Ectodermal cell (in vitro differentiated cells): ENCODE measurements around the gene ANKIB1. TPM values are rescaled to one million over a fixed set of nuclear protein-coding genes. Genes with fewer than 3 reads are reported as not detected.

Source experiments
- H3K27ac ChIP-seq: 2 replicates; pipeline ENCODE4 v1.7.0; 2013; ENCODE audit warnings: mild to moderate bottlenecking, low read depth, low read length; ENCODE audit not compliant: insufficient read depth, poor library complexity, severe bottlenecking
- H3K27me3 ChIP-seq: 2 replicates; pipeline ENCODE4 v1.7.0; 2013; ENCODE audit warnings: mild to moderate bottlenecking, low read length; ENCODE audit not compliant: insufficient read depth, control insufficient read depth, poor library complexity, severe bottlenecking
- H3K36me3 ChIP-seq: one replicate; pipeline ENCODE4 v1.7.0; 2013; ENCODE audit warnings: low read length; ENCODE audit not compliant: control insufficient read depth, insufficient read depth
- H3K4me1 ChIP-seq: one replicate; pipeline ENCODE4 v1.7.0; 2013; ENCODE audit warnings: low read length; ENCODE audit not compliant: control insufficient read depth, insufficient read depth
- H3K4me3 ChIP-seq: 2 replicates; pipeline ENCODE4 v1.7.0; 2013; ENCODE audit warnings: low read depth, low read length, control low read depth; ENCODE audit not compliant: insufficient read depth
- H3K9me3 ChIP-seq: 2 replicates; pipeline ENCODE4 v1.7.0; 2013; ENCODE audit warnings: mild to moderate bottlenecking, low read length, moderate library complexity; ENCODE audit not compliant: control insufficient read depth
- WGBS, 2 experiments: methylation state at CpG; one replicate each; pipeline ENCODE4 v1.1.7; 2013; ENCODE audit warnings: missing lambda C conversion rate in 2 of 2; 5-methylcytosine and 5-hydroxymethylcytosine counted together
- polyA plus RNA-seq, 4 experiments: library from polyadenylated mRNA; stranded (reverse); fragments of 50-300 nt; gene quantifications; one replicate each; pipeline ENCODE4 v1.2.3, GENCODE V29; 2013

ANKIB1 gene
- 27.8 TPM for polyA plus RNA-seq (2013, experiment 1 of 4)
- 30.7 TPM for polyA plus RNA-seq (2013, experiment 2 of 4)
- 23.7 TPM for polyA plus RNA-seq (2013, experiment 3 of 4)
- polyA plus RNA-seq (2013, experiment 4 of 4), result 26.1 TPM

DNA sequence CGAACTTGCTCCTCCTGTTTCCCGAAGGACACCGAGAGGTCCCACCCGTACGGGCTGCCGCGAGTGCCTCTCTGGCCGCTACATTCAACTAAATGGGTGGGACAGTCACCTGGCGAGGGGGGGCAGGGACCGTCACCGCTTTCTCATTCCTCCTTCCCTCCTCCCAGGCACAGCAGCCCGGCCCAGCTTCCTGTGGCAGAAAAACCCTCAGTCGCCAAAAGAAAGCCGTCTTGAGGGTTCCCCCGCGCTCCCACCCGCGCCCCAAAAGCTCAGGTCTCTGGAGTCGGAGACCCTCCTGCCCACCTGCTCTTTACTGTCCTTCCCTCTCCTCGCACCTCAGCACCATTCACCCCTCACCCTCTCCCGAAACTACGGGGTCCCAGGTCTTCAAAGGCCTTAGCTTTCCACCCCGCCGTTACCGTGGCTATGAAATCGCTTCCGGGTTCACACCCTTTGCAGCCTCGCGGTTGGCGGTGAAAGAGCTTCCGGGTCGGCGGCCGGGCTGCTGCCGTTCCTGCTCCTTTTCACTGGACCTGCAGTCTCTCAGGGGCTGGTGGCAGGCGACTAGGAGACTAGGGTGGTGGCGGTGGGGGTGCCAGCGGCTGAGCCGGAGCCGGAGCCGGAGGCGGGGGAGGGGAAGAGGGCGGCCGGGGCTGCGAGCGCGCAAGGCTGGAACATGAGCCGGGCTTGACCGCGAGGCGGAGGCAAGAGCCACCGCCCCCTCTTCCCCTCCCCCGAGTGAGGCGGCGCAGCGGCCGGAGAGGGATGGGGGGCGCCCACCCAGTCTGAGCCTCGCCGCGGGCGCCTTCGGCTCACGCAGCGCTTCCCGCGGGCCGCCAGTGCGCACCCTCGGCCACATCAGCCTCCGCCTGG, at the start of gene ANKIB1, which contains the start of gene KRIT1:
ANKIB1 (plus strand) TSS at position 488 of the 873 bp plus-strand sequence. CDS start 49,005 bp downstream, outside the sequence.
KRIT1 (minus strand) TSS at position 428 of the 873 bp plus-strand sequence. CDS start 3,779 bp downstream, outside the sequence.
- H3K4me3 ChIP-seq, result peak within 1 kb of the TSS; percentile 80
- no peaks in the 10 kb centered on the region for H3K27me3 ChIP-seq
- WGBS, 2 experiments, result 0% methylated on average over 71 of the region's 71 CpGs
- H3K4me1 ChIP-seq, result peaks cover 12% of the 10 kb centered on the region
- H3K27ac ChIP-seq, result peak within 1 kb of the TSS; percentile 84
- no peaks in the 10 kb centered on the region for H3K9me3 ChIP-seq
- no peaks in the 10 kb centered on the region for H3K36me3 ChIP-seq

DNA sequence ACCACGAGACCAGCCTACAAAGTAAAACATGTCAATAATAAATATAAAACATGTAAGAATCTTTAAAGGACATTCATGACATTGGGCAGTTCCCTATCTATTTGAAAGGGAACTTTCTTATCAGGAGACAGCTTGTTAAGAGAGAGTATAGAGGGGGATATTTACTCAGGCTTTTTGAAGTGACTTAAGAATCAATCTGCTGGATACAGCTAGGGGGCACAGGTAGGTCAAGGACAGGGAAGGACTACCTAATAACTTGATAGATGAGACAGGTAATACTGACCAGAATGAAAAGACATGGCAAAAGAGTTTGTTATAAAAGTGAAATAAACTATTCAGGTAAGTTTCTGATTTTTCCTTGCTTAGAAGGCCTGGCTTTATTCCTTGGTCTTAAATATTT, 45.0 kb upstream of the ANKIB1 start:
- H3K27me3 ChIP-seq, result no peaks in the 10 kb centered on the region
- H3K27ac ChIP-seq, result no peak overlapping the region
- peaks cover 17% of the 10 kb centered on the region for H3K36me3 ChIP-seq
- no peak overlapping the region for H3K4me3 ChIP-seq
- H3K9me3 ChIP-seq, result no peaks in the 10 kb centered on the region
- no peaks in the 10 kb centered on the region for H3K4me1 ChIP-seq
- 100% methylated on average over 1 of the region's 1 CpG; no CpG with 5 or more reads in 1 of the 2 experiments for WGBS, 2 experiments

DNA sequence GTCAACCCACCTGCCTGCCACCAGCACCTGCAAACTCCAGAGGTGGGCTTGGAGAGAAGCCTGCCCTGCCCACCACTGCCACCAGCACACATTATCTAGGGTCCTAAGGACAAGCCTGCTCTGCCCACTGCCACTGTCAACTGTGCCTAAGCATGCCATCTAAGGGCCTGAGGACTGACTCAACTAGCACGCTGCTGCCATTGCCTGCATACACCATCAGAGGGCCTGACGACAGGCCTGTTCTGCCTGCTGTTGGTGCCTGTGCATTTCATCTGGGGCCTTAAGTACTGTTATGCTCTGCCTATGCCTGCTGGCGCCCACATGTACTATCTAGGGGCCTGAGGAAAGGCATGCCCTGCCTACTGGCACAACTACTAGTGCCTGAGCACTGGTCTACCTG, 39.8 kb upstream of the ANKIB1 start:
- Histone ChIP-seq H3K27me3 (no peaks in the 10 kb centered on the region), H3K36me3 (peaks cover 16% of the 10 kb centered on the region), H3K4me3 (no peak overlapping the region), H3K27ac (no peak overlapping the region), H3K4me1 (no peaks in the 10 kb centered on the region), H3K9me3 (no peaks in the 10 kb centered on the region)
- 90 to 91% methylated on average over 3 of the region's 3 CpGs for WGBS, 2 experiments

- no peaks in the 10 kb centered on the region for H3K27me3 ChIP-seq
- no peak overlapping the region for H3K27ac ChIP-seq
- no peak overlapping the region for H3K4me3 ChIP-seq
- 90% methylated on average over 1 of the region's 1 CpG; no CpG with 5 or more reads in 1 of the 2 experiments for WGBS, 2 experiments
- H3K4me1 ChIP-seq, result no peaks in the 10 kb centered on the region
- no peaks in the 10 kb centered on the region for H3K9me3 ChIP-seq
- peaks cover 20% of the 10 kb centered on the region for H3K36me3 ChIP-seq
Measured at GRCh38 chr7:92206672-92207071, 39.1 kb upstream of the ANKIB1 start.

GRCh38 chr7:92221766-92222165, 24.0 kb upstream of the ANKIB1 start:
- Histone ChIP-seq H3K36me3 (peaks cover 17% of the 10 kb centered on the region), H3K27ac (no peak overlapping the region), H3K9me3 (no peaks in the 10 kb centered on the region), H3K4me3 (no peak overlapping the region), H3K27me3 (no peaks in the 10 kb centered on the region), H3K4me1 (no peaks in the 10 kb centered on the region)
- WGBS, 2 experiments, result 94 to 100% methylated on average over 3 of the region's 3 CpGs

- Histone ChIP-seq H3K4me1 (no peaks in the 10 kb centered on the region), H3K36me3 (peaks cover 14% of the 10 kb centered on the region), H3K27me3 (no peaks in the 10 kb centered on the region), H3K27ac (no peak overlapping the region), H3K9me3 (no peaks in the 10 kb centered on the region), H3K4me3 (no peak overlapping the region)
- WGBS, 2 experiments, result 84 to 92% methylated on average over 3 to 4 of the region's 4 CpGs
Measured at GRCh38 chr7:92226981-92227380, 18.8 kb upstream of the ANKIB1 start.

GRCh38 chr7:92228100-92228499, 17.7 kb upstream of the ANKIB1 start:
- WGBS, 2 experiments, result 92 to 97% methylated on average over 2 of the region's 2 CpGs
- Histone ChIP-seq H3K27me3 (no peaks in the 10 kb centered on the region), H3K27ac (no peak overlapping the region)

DNA sequence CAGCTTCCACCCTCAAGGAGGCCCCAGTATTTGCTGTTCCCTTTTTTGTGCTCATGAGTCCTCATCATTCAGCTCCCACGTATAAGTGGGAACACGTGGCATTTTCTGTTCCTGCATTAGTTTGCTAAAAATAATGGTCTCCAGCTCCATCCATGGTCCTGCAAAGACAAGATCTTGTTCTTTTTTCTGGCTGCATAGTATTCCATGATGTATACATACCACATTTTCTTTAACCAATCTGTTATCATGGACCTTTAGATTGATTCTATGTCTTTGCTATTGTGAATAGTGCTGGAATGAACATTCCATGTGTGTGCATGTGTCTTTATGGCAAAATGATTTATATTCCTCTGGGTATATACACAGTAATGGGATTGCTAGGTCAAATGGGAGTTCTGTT, 17.0 kb upstream of the ANKIB1 start:
- H3K4me1 ChIP-seq, result no peaks in the 10 kb centered on the region
- H3K9me3 ChIP-seq, result no peaks in the 10 kb centered on the region
- H3K27me3 ChIP-seq, result no peaks in the 10 kb centered on the region
- 94 to 97% methylated on average over 2 of the region's 2 CpGs for WGBS, 2 experiments
- H3K27ac ChIP-seq, result no peak overlapping the region
- peaks cover 21% of the 10 kb centered on the region for H3K36me3 ChIP-seq
- H3K4me3 ChIP-seq, result no peak overlapping the region

More at GRCh38 chr7:92228100-92228499, 17.7 kb upstream of the ANKIB1 start:
- no peaks in the 10 kb centered on the region for H3K4me1 ChIP-seq
- no peaks in the 10 kb centered on the region for H3K9me3 ChIP-seq
- no peak overlapping the region for H3K4me3 ChIP-seq
- H3K36me3 ChIP-seq, result peaks cover 15% of the 10 kb centered on the region

GRCh38 chr7:92230547-92230946, 15.2 kb upstream of the ANKIB1 start:
- H3K4me3 ChIP-seq, result no peak overlapping the region
- H3K36me3 ChIP-seq, result peaks cover 21% of the 10 kb centered on the region
- H3K27ac ChIP-seq, result no peak overlapping the region
- no peaks in the 10 kb centered on the region for H3K9me3 ChIP-seq
- H3K27me3 ChIP-seq, result no peaks in the 10 kb centered on the region
- no peaks in the 10 kb centered on the region for H3K4me1 ChIP-seq
- WGBS, 2 experiments, result 91 to 94% methylated on average over 2 of the region's 2 CpGs

- H3K9me3 ChIP-seq, result no peaks in the 10 kb centered on the region
- H3K4me3 ChIP-seq, result no peak overlapping the region
- H3K4me1 ChIP-seq, result peaks cover 12% of the 10 kb centered on the region
- no peaks in the 10 kb centered on the region for H3K27me3 ChIP-seq
- H3K36me3 ChIP-seq, result peaks cover 10% of the 10 kb centered on the region
- H3K27ac ChIP-seq, result no peak overlapping the region
- 94 to 100% methylated on average over 1 to 6 of the region's 6 CpGs for WGBS, 2 experiments
Measured at GRCh38 chr7:92242972-92243371, 2.8 kb upstream of the ANKIB1 start.
